Neural cell (in vitro differentiated cells): Measurements from ENCODE around the gene GNAS-AS1. TPM values are rescaled to one million over a fixed set of nuclear protein-coding genes. Genes with fewer than 3 reads are reported as not detected.

ENCODE experiments used
- H2AFZ ChIP-seq: fragments of 200-600, 300-800 bp; sonication (generic), shearing (Covaris generic); 2 replicates; pipeline ENCODE4 v1.6.0; 2014; ENCODE audit warnings: low read depth, mild to moderate bottlenecking, antibody characterized with exemption, low read length, moderate library complexity
- H3F3A ChIP-seq: fragments of 200-600 bp; shearing (Covaris generic); 2 replicates; pipeline ENCODE4 v1.6.1; 2016; ENCODE audit warnings: mild to moderate bottlenecking, moderate library complexity, mixed read lengths, antibody characterized with exemption, low read length; ENCODE audit not compliant: insufficient read depth, poor library complexity, severe bottlenecking
- H3K27ac ChIP-seq: fragments of 200-600, 300-800 bp; sonication (generic), shearing (Covaris generic); 2 replicates; pipeline ENCODE4 v1.5.1; 2014; ENCODE audit warnings: mild to moderate bottlenecking, low read length, moderate library complexity
- H3K27me3 ChIP-seq: fragments of 300-800, 200-600 bp; sonication (generic), shearing (Covaris generic); 2 replicates; pipeline ENCODE4 v1.6.0; 2014; ENCODE audit warnings: mild to moderate bottlenecking, low read depth, low read length, moderate library complexity; ENCODE audit not compliant: insufficient read depth
- H3K36me3 ChIP-seq: fragments of 300-800, 200-600 bp; sonication (generic), shearing (Covaris generic); 2 replicates; pipeline ENCODE4 v1.5.1; 2014; ENCODE audit warnings: mild to moderate bottlenecking, antibody characterized with exemption, low read length, moderate library complexity; ENCODE audit not compliant: insufficient read depth
- H3K4me2 ChIP-seq: fragments of 300-800, 200-600 bp; sonication (generic), shearing (Covaris generic); 2 replicates; pipeline ENCODE4 v1.6.0; 2014; ENCODE audit warnings: mild to moderate bottlenecking, low read length
- H3K4me3 ChIP-seq: fragments of 300-800, 200-600 bp; sonication (generic), shearing (Covaris generic); 2 replicates; pipeline ENCODE4 v1.5.1; 2014; ENCODE audit warnings: mild to moderate bottlenecking, low read length, moderate library complexity
- H3K79me2 ChIP-seq: fragments of 200-600 bp; shearing (Covaris generic); replicated peaks from 2 replicates; pipeline ENCODE4 v1.6.0; 2014; ENCODE audit warnings: mild to moderate bottlenecking, low read length, moderate library complexity; ENCODE audit not compliant: insufficient read depth
- H3K9ac ChIP-seq: fragments of 300-800, 200-600 bp; sonication (generic), shearing (Covaris generic); 2 replicates; pipeline ENCODE4 v1.6.1; 2016; ENCODE audit warnings: mild to moderate bottlenecking, low read length, mixed read lengths
- H3K9me2 ChIP-seq: fragments of 200-600 bp; shearing (Covaris generic); 2 replicates; pipeline ENCODE4 v1.6.1; 2016; ENCODE audit warnings: mild to moderate bottlenecking, low read length, mixed read lengths; ENCODE audit not compliant: insufficient read depth
- H3K9me3 ChIP-seq: fragments of 200-600, 300-800 bp; sonication (generic), shearing (Covaris generic); 2 replicates; pipeline ENCODE4 v1.6.1; 2016; ENCODE audit warnings: mild to moderate bottlenecking, mixed run types, low read length, moderate library complexity, mixed read lengths
- H4K20me1 ChIP-seq: fragments of 200-600 bp; shearing (Covaris generic); 2 replicates; pipeline ENCODE4 v1.6.1; 2016; ENCODE audit warnings: mild to moderate bottlenecking, mixed run types; ENCODE audit not compliant: insufficient read depth
- EP300 ChIP-seq: fragments of 450-650 bp; conservative IDR thresholded peaks from 2 replicates; pipeline ENCODE4 v1.6.1; 2014; ENCODE audit warnings: antibody characterized with exemption, mild to moderate bottlenecking, moderate library complexity; ENCODE audit not compliant: poor library complexity, severe bottlenecking
- EZH2 ChIP-seq: fragments of 200-600, 300-800 bp; shearing (Covaris generic), sonication (generic); IDR thresholded peaks from 2 replicates; pipeline ENCODE4 v1.6.1; 2014; ENCODE audit warnings: antibody characterized with exemption, low read length, borderline replicate concordance, mild to moderate bottlenecking; ENCODE audit not compliant: insufficient read depth, poor library complexity, severe bottlenecking
- MXI1 ChIP-seq: fragments of 450-650 bp; conservative IDR thresholded peaks from 2 replicates; pipeline ENCODE4 v1.6.1; 2014; ENCODE audit warnings: antibody characterized with exemption, mild to moderate bottlenecking; ENCODE audit not compliant: poor library complexity, severe bottlenecking
- POLR2AphosphoS5 ChIP-seq: IDR thresholded peaks from 2 replicates; pipeline ENCODE4 v1.6.1; 2012
- RAD21 ChIP-seq: fragments of 450-650 bp; conservative IDR thresholded peaks from 2 replicates; pipeline ENCODE4 v1.6.1; 2014; ENCODE audit warnings: antibody characterized with exemption, mild to moderate bottlenecking, moderate library complexity
- REST ChIP-seq: IDR thresholded peaks from 2 replicates; pipeline ENCODE4 v1.6.1; 2012; ENCODE audit warnings: borderline replicate concordance
- SMC3 ChIP-seq: fragments of 450-650 bp; conservative IDR thresholded peaks from 2 replicates; pipeline ENCODE4 v1.6.1; 2014; ENCODE audit warnings: antibody characterized with exemption, mild to moderate bottlenecking, moderate library complexity; ENCODE audit not compliant: poor library complexity
- TAF1 ChIP-seq: IDR thresholded peaks from 2 replicates; pipeline ENCODE4 v1.6.1; 2012; ENCODE audit warnings: low read depth
- polyA plus RNA-seq: library from polyadenylated mRNA; depleted of rRNA; stranded (reverse); fragments of >200 nt; gene quantifications from 2 replicates; pipeline ENCODE4 v1.2.3, GENCODE V29; 2014
- TF ChIP-seq, protein P1 (sequence below): fragments of 450-650 bp; IDR thresholded peaks from 2 replicates; pipeline ENCODE4 v1.5.1; 2014; ENCODE audit warnings: antibody characterized with exemption, mild to moderate bottlenecking, moderate library complexity; ENCODE audit not compliant: poor library complexity, severe bottlenecking

GNAS-AS1 gene
- polyA plus RNA-seq, 1 donor from 2014 or later: not detected

- no peaks in the 10 kb centered on the region for H3F3A ChIP-seq
- H3K27me3 ChIP-seq: no peaks in the 10 kb centered on the region
- no peak for TF ChIP-seq EZH2
- no peak for TF ChIP-seq RAD21
- no peak for TF ChIP-seq SMC3
- TF ChIP-seq REST: no peak
- TF ChIP-seq TAF1: no peak
- no peak for TF ChIP-seq POLR2AphosphoS5
- no peak for TF ChIP-seq MXI1
- TF ChIP-seq, protein P1, sequence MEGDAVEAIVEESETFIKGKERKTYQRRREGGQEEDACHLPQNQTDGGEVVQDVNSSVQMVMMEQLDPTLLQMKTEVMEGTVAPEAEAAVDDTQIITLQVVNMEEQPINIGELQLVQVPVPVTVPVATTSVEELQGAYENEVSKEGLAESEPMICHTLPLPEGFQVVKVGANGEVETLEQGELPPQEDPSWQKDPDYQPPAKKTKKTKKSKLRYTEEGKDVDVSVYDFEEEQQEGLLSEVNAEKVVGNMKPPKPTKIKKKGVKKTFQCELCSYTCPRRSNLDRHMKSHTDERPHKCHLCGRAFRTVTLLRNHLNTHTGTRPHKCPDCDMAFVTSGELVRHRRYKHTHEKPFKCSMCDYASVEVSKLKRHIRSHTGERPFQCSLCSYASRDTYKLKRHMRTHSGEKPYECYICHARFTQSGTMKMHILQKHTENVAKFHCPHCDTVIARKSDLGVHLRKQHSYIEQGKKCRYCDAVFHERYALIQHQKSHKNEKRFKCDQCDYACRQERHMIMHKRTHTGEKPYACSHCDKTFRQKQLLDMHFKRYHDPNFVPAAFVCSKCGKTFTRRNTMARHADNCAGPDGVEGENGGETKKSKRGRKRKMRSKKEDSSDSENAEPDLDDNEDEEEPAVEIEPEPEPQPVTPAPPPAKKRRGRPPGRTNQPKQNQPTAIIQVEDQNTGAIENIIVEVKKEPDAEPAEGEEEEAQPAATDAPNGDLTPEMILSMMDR: no peak
- no peak for TF ChIP-seq EP300
- H3K9me3 ChIP-seq: no peaks in the 10 kb centered on the region
- no peak overlapping the region for H2AFZ ChIP-seq
- H3K79me2 ChIP-seq: no peaks in the 10 kb centered on the region
- no peaks in the 10 kb centered on the region for H4K20me1 ChIP-seq
- no peak overlapping the region for H3K4me2 ChIP-seq
- no peak overlapping the region for H3K9ac ChIP-seq
- no peak overlapping the region for H3K4me3 ChIP-seq
- no peaks in the 10 kb centered on the region for H3K9me2 ChIP-seq
- H3K27ac ChIP-seq: no peak overlapping the region
- H3K36me3 ChIP-seq: no peaks in the 10 kb centered on the region
Observed at GRCh38 chr20:58818586-58819285, 32.0 kb downstream of the GNAS-AS1 start.

GRCh38 chr20:58817748-58818147 lies 33.0 kb downstream of the GNAS-AS1 start:
- no peak overlapping the region for H3K4me2 ChIP-seq

More at GRCh38 chr20:58817748-58818147, 33.0 kb downstream of the GNAS-AS1 start:
- Histone ChIP-seq H3F3A (no peaks in the 10 kb centered on the region), H2AFZ (no peak overlapping the region), H3K36me3 (no peaks in the 10 kb centered on the region), H3K9ac (no peak overlapping the region), H3K9me3 (no peaks in the 10 kb centered on the region), H3K9me2 (no peaks in the 10 kb centered on the region), H4K20me1 (no peaks in the 10 kb centered on the region), H3K4me3 (no peak overlapping the region), H3K27me3 (no peaks in the 10 kb centered on the region), H3K27ac (no peak overlapping the region), H3K79me2 (no peaks in the 10 kb centered on the region)
- TF ChIP-seq POLR2AphosphoS5: no peak
- no peak for TF ChIP-seq SMC3
- TF ChIP-seq, protein P1: no peak
- no peak for TF ChIP-seq TAF1
- TF ChIP-seq RAD21: no peak
- TF ChIP-seq MXI1: no peak
- TF ChIP-seq EZH2: no peak
- no peak for TF ChIP-seq REST
- TF ChIP-seq EP300: no peak
